SK-N-SH (cell line): ENCODE measurements around the gene LSM2. TPM values are rescaled to one million over a fixed set of nuclear protein-coding genes. Genes with fewer than 3 reads are reported as not detected.

ENCODE experiments used
- polyA plus RNA-seq, 3 experiments: library from polyadenylated mRNA; depleted of rRNA; stranded (reverse); fragments of >200 nt; gene quantifications; 2 replicates each; pipeline ENCODE4 v1.2.3, GENCODE V29; 2012
- small RNA-seq, 7 experiments: library from RNA; depleted of rRNA; stranded (forward); fragments of <200 nt; gene quantifications; one replicate each; pipeline ENCODE3, GENCODE V24; 2012

Gene LSM2
- polyA plus RNA-seq, 1 of the 3 experiments (the other 2 are of a cell fraction), result 79.1 TPM

Small RNAs within 50 kb of the gene (small RNA-seq; reads per million reads assigned to genes)
- gene MSH5-SAPCD1 (0 reads per million in 7 experiments), gene RF00019 (0 reads per million in 7 experiments), gene RNU6-850P (0 reads per million in 7 experiments), gene SAPCD1 (0 to 15.8 (median 0) reads per million in 7 experiments), gene SNORD48 (2.9 to 77.1 (median 47.7) reads per million in 7 experiments), gene SNORD52 (0 reads per million in 7 experiments)

Other genes starting within 250 kb of the LSM2 start
- gene LTA, start 234.7 kb downstream of the LSM2 start, polyA plus RNA-seq (2012; rRNA removed), result not detected in 2 replicates
- not detected in 2 replicates for gene TNF, start 231.4 kb downstream of the LSM2 start, polyA plus RNA-seq (2012; rRNA removed)
- gene LTB, start 224.5 kb downstream of the LSM2 start, polyA plus RNA-seq (2012; rRNA removed), result 0.10 and 0.16 TPM in 2 replicates
- not detected in 2 replicates for gene LST1, start 220.7 kb downstream of the LSM2 start, polyA plus RNA-seq (2012; rRNA removed)
- not detected in 2 replicates for gene NCR3, start 214.0 kb downstream of the LSM2 start, polyA plus RNA-seq (2012; rRNA removed)
- gene AIF1, start 191.7 kb downstream of the LSM2 start, polyA plus RNA-seq (2012; rRNA removed), result not detected in 2 replicates
- gene PRRC2A, start 186.3 kb downstream of the LSM2 start, polyA plus RNA-seq (2012; rRNA removed), result 36.1 and 76.1 TPM in 2 replicates
- gene BAG6, start 154.3 kb downstream of the LSM2 start, polyA plus RNA-seq (2012; rRNA removed), result 100 and 220 TPM in 2 replicates
- gene APOM, start 151.1 kb downstream of the LSM2 start, polyA plus RNA-seq (2012; rRNA removed), result 6.8 and 7.2 TPM in 2 replicates
- 10.3 and 11.5 TPM in 2 replicates for gene C6orf47, start 146.2 kb downstream of the LSM2 start, polyA plus RNA-seq (2012; rRNA removed)
- 18.3 and 19.1 TPM in 2 replicates for gene GPANK1, start 142.0 kb downstream of the LSM2 start, polyA plus RNA-seq (2012; rRNA removed)
- 97.3 and 101 TPM in 2 replicates for gene CSNK2B, start 140.9 kb downstream of the LSM2 start, polyA plus RNA-seq (2012; rRNA removed)
- 12.7 and 20.6 TPM in 2 replicates for gene LY6G5B, start 137.0 kb downstream of the LSM2 start, polyA plus RNA-seq (2012; rRNA removed)
- 0.60 and 1.1 TPM in 2 replicates for gene LY6G5C, start 125.9 kb downstream of the LSM2 start, polyA plus RNA-seq (2012; rRNA removed)
- 49.3 and 52.9 TPM in 2 replicates for gene ABHD16A, start 103.6 kb downstream of the LSM2 start, polyA plus RNA-seq (2012; rRNA removed)
- not detected in 2 replicates for gene LY6G6F, start 100.1 kb downstream of the LSM2 start, polyA plus RNA-seq (2012; rRNA removed)
- not detected in 2 replicates for gene LY6G6D, start 91.6 kb downstream of the LSM2 start, polyA plus RNA-seq (2012; rRNA removed)
- 0.08 TPM in 1 of 2 replicates, not detected in the other for gene LY6G6C, start 85.2 kb downstream of the LSM2 start, polyA plus RNA-seq (2012; rRNA removed)
- not detected in 2 replicates for gene MPIG6B, start 83.6 kb downstream of the LSM2 start, polyA plus RNA-seq (2012; rRNA removed)
- 147 and 180 TPM in 2 replicates for gene DDAH2, start 77.7 kb downstream of the LSM2 start, polyA plus RNA-seq (2012; rRNA removed)
- gene CLIC1, start 70.4 kb downstream of the LSM2 start, polyA plus RNA-seq (2012; rRNA removed), result 520 and 569 TPM in 2 replicates
- gene MSH5, start 67.0 kb downstream of the LSM2 start, polyA plus RNA-seq (2012; rRNA removed), result 16.0 and 19.5 TPM in 2 replicates
- gene SAPCD1, start 44.3 kb downstream of the LSM2 start, polyA plus RNA-seq (2012; rRNA removed), result 5.9 and 6.3 TPM in 2 replicates
- 0.45 and 0.56 TPM in 2 replicates for gene VWA7, start 29.6 kb downstream of the LSM2 start, polyA plus RNA-seq (2012; rRNA removed)
- 22.2 and 35.1 TPM in 2 replicates for gene VARS1, start 11.2 kb downstream of the LSM2 start, polyA plus RNA-seq (2012; rRNA removed)
- gene HSPA1L, start 8.3 kb upstream of the LSM2 start, polyA plus RNA-seq (2012; rRNA removed), result 0.69 and 0.83 TPM in 2 replicates
- 71.1 and 119 TPM in 2 replicates for gene HSPA1A, start 8.6 kb upstream of the LSM2 start, polyA plus RNA-seq (2012; rRNA removed)
- gene HSPA1B, start 20.8 kb upstream of the LSM2 start, polyA plus RNA-seq (2012; rRNA removed), result 52.4 and 96.3 TPM in 2 replicates
- 42.2 and 43.0 TPM in 2 replicates for gene NEU1, start 55.9 kb upstream of the LSM2 start, polyA plus RNA-seq (2012; rRNA removed)
- gene SLC44A4, start 72.0 kb upstream of the LSM2 start, polyA plus RNA-seq (2012; rRNA removed), result 0.26 and 0.49 TPM in 2 replicates
- 50.1 and 72.0 TPM in 2 replicates for gene EHMT2, start 90.7 kb upstream of the LSM2 start, polyA plus RNA-seq (2012; rRNA removed)
- gene ZBTB12, start 95.1 kb upstream of the LSM2 start, polyA plus RNA-seq (2012; rRNA removed), result 8.3 and 8.4 TPM in 2 replicates
- gene C2, start 120.8 kb upstream of the LSM2 start, polyA plus RNA-seq (2012; rRNA removed), result 0.15 and 0.43 TPM in 2 replicates
- 42.1 and 64.4 TPM in 2 replicates for gene CFB, start 139.1 kb upstream of the LSM2 start, polyA plus RNA-seq (2012; rRNA removed)
- 89.5 and 116 TPM in 2 replicates for gene NELFE, start 152.0 kb upstream of the LSM2 start, polyA plus RNA-seq (2012; rRNA removed)
- gene SKIC2, start 152.2 kb upstream of the LSM2 start, polyA plus RNA-seq (2012; rRNA removed), result 86.3 and 89.4 TPM in 2 replicates
- 25.3 and 27.1 TPM in 2 replicates for gene DXO, start 165.2 kb upstream of the LSM2 start, polyA plus RNA-seq (2012; rRNA removed)
- gene C4A, start 175.1 kb upstream of the LSM2 start, polyA plus RNA-seq (2012; rRNA removed), result 9.9 and 11.4 TPM in 2 replicates
- 6.8 and 10.9 TPM in 2 replicates for gene C4B, start 207.8 kb upstream of the LSM2 start, polyA plus RNA-seq (2012; rRNA removed)
- gene CYP21A2, start 231.4 kb upstream of the LSM2 start, polyA plus RNA-seq (2012; rRNA removed), result 0.03 TPM in 1 of 2 replicates, not detected in the other